GM12801 (cell line): ENCODE data around the gene PRIM2.

Experiments
- CTCF ChIP-seq: IDR thresholded peaks from one replicate; pipeline ENCODE4 v1.5.1; 2011; ENCODE audit warnings: control low read depth; ENCODE audit not compliant: insufficient read length; ENCODE audit errors: extremely low read depth

PRIM2 gene

GRCh38 chr6:57317060-57317943 lies at the start of gene PRIM2:
PRIM2 (plus strand) TSS chr6:57317630; CDS start chr6:57318446, 816 bp downstream.
- no peak for TF ChIP-seq CTCF

DNA sequence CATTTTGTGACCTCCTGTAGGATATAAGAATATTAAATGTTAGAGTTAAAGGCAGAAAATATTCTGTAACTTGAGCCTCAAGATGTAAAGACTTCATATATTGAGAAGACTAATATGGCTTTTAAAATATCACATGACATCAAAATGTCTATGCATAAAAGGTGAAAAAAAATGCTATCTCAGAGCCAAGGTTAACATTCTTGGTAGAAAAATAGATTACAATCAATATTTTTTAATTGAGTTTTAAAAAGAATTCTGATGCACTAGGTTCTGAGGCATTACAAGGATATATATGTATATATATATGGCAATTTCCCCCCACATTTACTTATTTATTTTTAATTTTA lies 49.2 kb upstream of the PRIM2 start:
- no peak for TF ChIP-seq CTCF

DNA sequence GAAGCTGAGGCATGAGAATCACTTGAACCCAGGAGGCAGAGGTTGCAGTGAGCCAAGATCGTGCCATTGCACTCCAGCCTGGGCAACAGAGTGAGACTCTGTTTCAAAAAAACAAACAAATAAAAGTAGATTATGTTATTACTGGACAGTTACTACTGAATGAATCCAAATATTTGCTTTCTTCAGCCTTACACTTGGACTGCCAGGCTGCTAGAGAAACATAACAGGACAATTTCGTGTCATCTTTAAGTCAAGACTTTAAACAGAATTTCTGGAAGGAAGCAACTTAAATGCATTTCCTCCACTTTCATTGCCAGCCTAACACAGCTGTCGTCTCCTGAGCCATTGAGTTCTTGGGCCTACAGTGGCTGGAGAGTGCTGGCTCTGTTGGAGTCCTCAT lies 42.0 kb upstream of the PRIM2 start:
- TF ChIP-seq CTCF = no peak

DNA sequence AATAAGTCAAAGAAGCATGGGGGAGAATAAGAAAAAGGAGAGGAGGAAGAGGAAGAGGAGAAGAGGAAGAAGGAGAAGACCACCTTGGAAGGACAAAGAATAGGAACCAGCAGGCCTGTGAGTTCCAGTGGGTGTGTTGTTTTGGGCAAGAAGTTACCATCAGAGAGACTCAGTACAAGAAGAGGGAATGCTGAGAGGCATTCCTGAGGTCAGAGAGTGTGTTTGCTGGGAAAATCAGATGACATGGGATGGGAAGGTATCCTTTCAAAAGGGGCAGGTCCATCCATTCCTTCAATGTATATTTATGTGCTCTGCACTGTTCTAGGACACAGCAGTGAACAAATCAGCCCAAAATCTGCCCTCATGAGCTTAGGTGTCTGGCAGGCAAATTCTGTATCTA lies 40.5 kb upstream of the PRIM2 start:
- TF ChIP-seq CTCF = no peak

DNA sequence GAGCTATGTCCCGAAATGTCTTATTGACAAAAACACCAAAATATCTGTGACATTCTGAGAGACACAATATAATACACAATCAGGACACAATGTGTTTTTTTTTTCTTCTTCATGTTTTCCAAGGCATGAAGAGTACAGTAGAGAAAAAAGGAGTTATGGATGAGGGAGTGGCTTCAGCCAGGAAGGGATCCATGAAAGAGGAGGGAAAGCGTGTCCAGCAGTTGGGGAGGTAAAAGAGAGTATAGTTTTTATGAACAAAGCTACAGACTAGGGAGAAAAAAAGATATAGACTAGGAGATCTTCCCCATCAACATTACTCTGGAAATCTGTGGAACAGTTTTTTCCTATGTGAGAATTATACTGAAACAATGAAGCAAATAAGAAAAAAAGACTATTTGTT lies 38.9 kb upstream of the PRIM2 start:
- TF ChIP-seq CTCF = no peak

DNA sequence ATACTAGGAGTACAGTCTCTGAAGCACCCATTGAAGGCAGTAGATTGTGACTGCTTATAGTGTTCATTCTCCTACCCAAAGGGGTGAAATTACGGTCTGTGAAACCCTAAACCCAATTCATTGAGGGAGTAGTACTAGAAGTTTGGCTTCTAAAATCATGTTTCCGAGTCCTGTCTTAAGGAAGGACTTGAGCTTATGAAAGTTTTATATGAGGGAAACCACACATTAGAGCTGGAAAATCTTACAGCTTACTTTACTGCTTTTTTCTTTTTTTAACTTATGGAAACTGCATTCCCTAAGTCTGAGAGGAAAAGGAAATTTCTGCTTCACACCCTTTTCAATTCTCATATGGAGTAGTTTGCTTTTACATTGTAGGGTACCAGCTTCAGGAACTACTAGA lies 38.4 kb upstream of the PRIM2 start:
- TF ChIP-seq CTCF = no peak

- TF ChIP-seq CTCF = no peak
Observed at GRCh38 chr6:57283106-57283505, 34.3 kb upstream of the PRIM2 start.
